ENCODE data around the gene VOPP1. TPM values are rescaled to one million over a fixed set of nuclear protein-coding genes. Genes with fewer than 3 reads are reported as not detected.

Gene VOPP1
- total RNA-seq, 4 donors from 2014 or later = 63.9 to 79.2 (median 72.4) TPM

GRCh38 chr7:55437375-55437774 is 134.9 kb downstream of the VOPP1 start:
- TF ChIP-seq CTCF (IDR thresholded peaks at IDR 0.05) (no peak), POLR2A (IDR thresholded peaks at IDR 0.05) (no peak)
- Histone ChIP-seq H3K4me1 (no peaks in the 10 kb centered on the region), H3K27ac (no peak overlapping the region), H3K9me3 (no peaks in the 10 kb centered on the region), H3K36me3 (no peaks in the 10 kb centered on the region), H3K4me3 (no peak overlapping the region), H3K27me3 (no peaks in the 10 kb centered on the region)
- DNase-seq = no peak

- Histone ChIP-seq H3K9me3 (no peaks in the 10 kb centered on the region), H3K4me1 (no peaks in the 10 kb centered on the region), H3K27ac (no peak overlapping the region), H3K4me3 (no peak overlapping the region), H3K36me3 (no peaks in the 10 kb centered on the region), H3K27me3 (no peaks in the 10 kb centered on the region)
- TF ChIP-seq CTCF (IDR thresholded peaks at IDR 0.05) (no peak), POLR2A (IDR thresholded peaks at IDR 0.05) (no peak)
- DNase-seq = no peak
Measured at GRCh38 chr7:55436457-55436856, 135.8 kb downstream of the VOPP1 start.

GRCh38 chr7:55435466-55435865 is 136.8 kb downstream of the VOPP1 start:
- no peaks in the 10 kb centered on the region for H3K4me1 ChIP-seq
- TF ChIP-seq POLR2A (IDR thresholded peaks at IDR 0.05) (no peak), CTCF (IDR thresholded peaks at IDR 0.05) (no peak)
- no peak overlapping the region for H3K27ac ChIP-seq
- H3K9me3 ChIP-seq = no peaks in the 10 kb centered on the region
- no peak overlapping the region for H3K4me3 ChIP-seq
- H3K36me3 ChIP-seq = no peaks in the 10 kb centered on the region
- no peak for DNase-seq
- no peaks in the 10 kb centered on the region for H3K27me3 ChIP-seq

GRCh38 chr7:55432939-55433784 is 139.1 kb downstream of the VOPP1 start:
- DNase-seq = no peak
- H3K36me3 ChIP-seq = no peaks in the 10 kb centered on the region
- H3K27me3 ChIP-seq = no peaks in the 10 kb centered on the region
- no peak overlapping the region for H3K4me3 ChIP-seq
- no peak overlapping the region for H3K27ac ChIP-seq
- TF ChIP-seq CTCF (IDR thresholded peaks at IDR 0.05) (peak; percentile 19 to 59 (median 52)), POLR2A (IDR thresholded peaks at IDR 0.05) (no peak)
- H3K9me3 ChIP-seq = no peaks in the 10 kb centered on the region
- no peaks in the 10 kb centered on the region for H3K4me1 ChIP-seq

GRCh38 chr7:55432506-55432905 is 139.8 kb downstream of the VOPP1 start:
- Histone ChIP-seq H3K4me3 (no peak overlapping the region), H3K27me3 (no peaks in the 10 kb centered on the region), H3K36me3 (no peaks in the 10 kb centered on the region), H3K4me1 (no peaks in the 10 kb centered on the region), H3K9me3 (no peaks in the 10 kb centered on the region), H3K27ac (no peak overlapping the region)
- no peak for DNase-seq
- no peak for TF ChIP-seq CTCF (IDR thresholded peaks at IDR 0.05)
- no peak for TF ChIP-seq POLR2A (IDR thresholded peaks at IDR 0.05)
